Measurements from ENCODE around the gene AZIN2.
"Not testable (repeated sequence)": the region's sequence is repeated elsewhere in the genome, so short reads cannot be mapped to it uniquely, and the experiment has no call there.

The AZIN2 gene

DNA sequence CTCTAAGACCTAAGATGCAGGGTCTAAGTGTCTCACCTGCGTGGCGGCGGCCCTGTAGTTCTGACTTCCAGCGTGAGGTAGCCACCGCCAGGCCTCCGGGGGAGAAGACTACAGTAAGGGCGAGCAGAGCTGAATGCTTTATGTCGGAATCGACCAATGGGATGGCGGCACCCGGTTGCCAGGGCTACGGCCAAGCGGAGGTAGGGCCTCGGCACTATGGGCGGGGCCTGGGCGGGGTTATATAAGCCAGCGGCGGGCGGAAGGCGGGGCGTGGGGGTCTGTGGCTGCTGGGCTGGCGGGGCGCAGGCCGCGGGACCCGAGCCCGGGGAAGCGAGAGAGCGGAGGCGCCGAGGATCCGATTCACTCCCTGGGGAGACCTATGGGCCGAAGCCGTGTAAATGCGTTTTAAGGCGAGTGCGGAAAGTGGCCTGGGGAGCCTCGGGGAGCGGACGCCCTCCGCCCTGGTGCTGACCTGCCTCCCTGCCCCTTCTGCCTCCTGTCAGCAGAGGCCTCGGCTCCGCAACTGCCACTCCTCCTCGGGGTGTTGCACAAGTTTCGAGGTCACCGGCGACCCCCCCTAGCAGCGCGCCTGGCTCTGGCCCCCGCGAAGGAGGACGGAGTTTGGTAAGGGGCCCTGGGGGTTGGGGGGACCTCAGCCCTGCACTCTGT, at the start of gene AZIN2:
Gene AZIN2 (plus strand): TSS at position 269 of the 669 bp plus-strand sequence. CDS start 1,097 bp downstream, outside the sequence.
- peak; percentile 88 to 91 for DNase-seq (ENCODE audit: low read depth in 2 of 2)

- no peak for DNase-seq (ENCODE audit: low read depth in 2 of 2)
Measured at GRCh38 chr1:33031506-33031905, 49.4 kb upstream of the AZIN2 start.

DNA sequence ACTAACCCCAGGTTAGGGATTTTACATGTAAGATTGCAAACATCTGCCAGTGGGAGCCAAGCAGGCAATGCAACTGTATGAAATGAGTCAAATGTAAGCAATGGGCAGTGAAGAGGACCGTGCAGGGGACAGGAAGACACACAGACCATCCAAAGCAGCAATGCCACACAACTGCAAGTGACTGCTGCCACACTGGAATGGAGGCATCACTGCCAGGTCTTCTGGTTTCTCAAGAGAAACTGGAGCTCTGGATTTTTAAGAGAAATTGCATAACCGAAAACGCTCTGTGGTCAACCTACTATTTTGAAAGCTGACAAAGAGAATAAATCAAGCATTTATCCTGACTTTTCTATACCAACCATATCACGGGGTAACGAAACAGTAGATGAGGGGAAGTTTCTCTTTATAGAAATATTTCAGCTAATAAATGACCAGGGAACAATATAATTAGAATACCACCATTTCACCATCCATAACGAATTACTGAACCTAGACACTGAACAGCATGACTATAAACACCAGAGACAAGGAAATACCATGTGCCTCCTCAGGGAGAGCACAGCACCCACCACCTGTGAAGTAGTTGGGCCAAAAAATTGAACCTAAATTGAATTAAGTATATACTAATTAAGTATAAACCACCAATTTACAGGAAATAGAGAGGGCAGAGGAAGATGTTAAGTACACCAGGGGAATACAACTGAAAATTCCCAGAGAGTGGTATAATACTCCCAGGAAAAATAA, 48.7 kb upstream of the AZIN2 start:
- DNase-seq (ENCODE audit: low read depth in 2 of 2) = no peak

- no peak for DNase-seq (ENCODE audit: low read depth in 2 of 2)
Measured at GRCh38 chr1:33036051-33036525, 44.9 kb upstream of the AZIN2 start.

- peak; percentile 80 to 83 for DNase-seq (ENCODE audit: low read depth in 2 of 2)
Measured at GRCh38 chr1:33036526-33037503, 44.1 kb upstream of the AZIN2 start, which contains the start of gene AK2. Gene AK2 (minus strand): TSS chr1:33036883. CDS start chr1:33036828, 55 bp downstream.

GRCh38 chr1:33039840-33040239, 41.1 kb upstream of the AZIN2 start:
- no peak for DNase-seq (ENCODE audit: low read depth in 2 of 2)

DNA sequence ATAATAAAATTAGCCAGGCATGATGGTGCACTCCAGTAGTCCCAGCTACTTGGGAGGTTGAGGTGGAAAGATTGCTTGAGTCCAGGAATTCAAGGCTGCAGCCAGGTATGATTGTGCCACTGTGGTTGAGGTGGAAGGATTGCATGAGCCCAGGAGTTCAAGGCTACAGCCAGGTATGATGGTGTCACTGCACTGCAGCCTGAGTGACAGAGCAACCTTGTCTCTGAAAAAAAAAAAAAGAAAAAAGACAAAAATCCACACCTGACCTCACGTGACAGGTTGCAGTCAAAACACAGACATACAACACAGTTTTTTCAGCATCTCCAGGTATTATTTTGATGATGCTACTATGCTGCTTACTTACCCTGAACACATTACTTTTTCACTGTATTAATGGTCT, 39.9 kb upstream of the AZIN2 start:
- no peak for DNase-seq (ENCODE audit: low read depth in 2 of 2)

DNA sequence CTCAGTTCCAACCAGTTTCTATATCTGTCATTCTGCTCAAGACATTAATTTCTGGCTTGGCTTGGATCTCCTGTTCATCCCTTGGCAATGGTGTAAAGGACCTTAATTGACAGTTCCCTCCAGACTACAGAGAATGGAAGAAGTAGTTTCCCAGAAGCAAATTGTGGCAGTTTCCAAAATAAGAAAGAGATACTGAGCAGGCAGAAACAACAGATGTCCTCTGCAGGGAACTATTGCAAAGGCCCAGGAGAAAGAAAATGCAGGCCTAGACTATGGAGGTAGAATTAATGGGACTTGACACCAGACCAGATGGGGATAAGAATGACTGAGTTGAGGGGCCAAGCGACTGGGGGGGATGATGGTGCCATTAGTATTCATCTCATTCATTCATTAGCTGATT, 38.1 kb upstream of the AZIN2 start:
- no peak for DNase-seq (ENCODE audit: low read depth in 2 of 2)

DNA sequence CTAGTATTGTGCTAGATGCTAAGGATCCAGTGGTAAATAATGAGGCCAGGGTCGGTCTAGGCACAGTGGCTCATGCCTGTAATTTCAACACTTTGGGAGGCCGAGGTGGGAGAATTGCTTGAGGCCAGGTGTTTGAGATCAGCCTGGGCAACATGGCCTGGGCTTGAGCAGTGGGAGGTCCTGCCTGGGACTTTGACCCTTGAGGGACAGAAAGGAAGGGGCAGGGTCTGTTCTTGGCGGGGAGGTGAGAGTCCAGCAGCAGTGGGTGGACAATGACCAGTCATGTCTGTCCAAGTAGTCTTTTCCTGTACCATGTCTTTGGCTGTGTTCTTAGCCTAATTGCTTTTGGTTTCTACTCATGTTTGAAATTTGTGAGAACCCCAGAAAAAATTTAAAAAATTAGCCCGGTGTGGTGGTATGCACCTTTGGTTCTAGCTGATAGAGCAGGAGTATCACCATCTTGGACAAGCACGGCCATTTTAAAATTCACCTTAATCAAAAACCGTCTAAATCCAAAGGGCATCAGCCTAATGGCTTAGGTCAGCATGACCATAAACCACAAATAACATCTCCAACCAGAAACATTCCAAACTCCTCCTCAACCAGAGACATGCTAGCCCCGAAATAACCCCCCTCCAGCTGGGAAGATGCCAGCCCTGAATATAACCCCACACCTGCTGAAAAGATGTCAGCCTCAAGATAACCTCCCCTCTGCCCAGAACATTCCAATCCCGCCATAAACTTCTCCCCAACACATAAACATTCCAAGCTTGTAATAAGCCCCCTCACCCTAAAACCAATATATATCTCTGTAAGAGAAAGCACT, 37.5 kb upstream of the AZIN2 start:
- DNase-seq (ENCODE audit: low read depth in 2 of 2) = no peak

DNA sequence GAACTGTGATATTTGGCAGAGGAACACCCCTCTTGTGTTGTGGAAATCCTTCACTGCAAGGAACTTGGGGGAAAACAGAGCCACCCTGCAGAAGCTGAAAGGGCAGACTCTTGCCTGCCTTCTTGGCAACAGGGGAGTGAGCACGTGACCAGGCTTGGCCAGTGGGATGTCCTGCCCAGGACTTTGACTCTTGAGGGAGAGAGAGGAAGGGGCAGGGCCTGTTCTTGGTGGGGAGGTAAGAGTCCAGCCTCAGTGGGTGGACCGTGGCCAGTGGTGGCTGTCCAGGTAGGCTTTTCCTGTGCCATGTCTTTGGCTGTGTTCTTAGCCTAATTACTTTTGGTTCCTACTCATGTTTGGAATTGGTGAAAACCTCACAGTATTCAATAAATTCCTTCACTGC, 35.7 kb upstream of the AZIN2 start:
- DNase-seq (ENCODE audit: low read depth in 2 of 2) = no peak

- DNase-seq (ENCODE audit: low read depth in 2 of 2) = peak in 1 of 2 donors; percentile 10
Measured at GRCh38 chr1:33045814-33046213, 35.1 kb upstream of the AZIN2 start.

DNA sequence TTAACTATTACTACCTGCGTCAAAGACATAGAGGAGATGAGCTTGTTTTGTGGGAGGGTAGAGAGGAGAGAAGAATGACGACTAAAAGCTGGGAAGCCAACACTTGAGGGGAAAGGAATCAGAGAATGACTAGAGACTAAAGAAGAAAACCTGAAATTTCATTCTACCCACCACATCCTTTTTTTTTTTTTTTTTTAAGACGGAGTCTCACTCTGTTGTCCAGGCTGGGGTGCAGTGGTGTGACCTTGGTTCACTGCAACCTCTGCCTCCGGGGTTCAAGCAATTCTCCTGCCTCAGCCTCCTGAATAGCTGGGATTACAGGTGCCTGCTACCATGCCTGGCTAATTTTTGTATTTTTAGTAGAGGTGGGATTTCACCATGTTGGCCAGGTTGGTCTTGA, 34.7 kb upstream of the AZIN2 start:
- not testable (repeated sequence) for DNase-seq (ENCODE audit: low read depth in 2 of 2)

GRCh38 chr1:33047290-33047689, 33.7 kb upstream of the AZIN2 start:
- no peak for DNase-seq (ENCODE audit: low read depth in 2 of 2)

- DNase-seq (ENCODE audit: low read depth in 2 of 2) = no peak
Measured at GRCh38 chr1:33047839-33048305, 33.1 kb upstream of the AZIN2 start.

- no peak for DNase-seq (ENCODE audit: low read depth in 2 of 2)
Measured at GRCh38 chr1:33048426-33048825, 32.5 kb upstream of the AZIN2 start.

DNA sequence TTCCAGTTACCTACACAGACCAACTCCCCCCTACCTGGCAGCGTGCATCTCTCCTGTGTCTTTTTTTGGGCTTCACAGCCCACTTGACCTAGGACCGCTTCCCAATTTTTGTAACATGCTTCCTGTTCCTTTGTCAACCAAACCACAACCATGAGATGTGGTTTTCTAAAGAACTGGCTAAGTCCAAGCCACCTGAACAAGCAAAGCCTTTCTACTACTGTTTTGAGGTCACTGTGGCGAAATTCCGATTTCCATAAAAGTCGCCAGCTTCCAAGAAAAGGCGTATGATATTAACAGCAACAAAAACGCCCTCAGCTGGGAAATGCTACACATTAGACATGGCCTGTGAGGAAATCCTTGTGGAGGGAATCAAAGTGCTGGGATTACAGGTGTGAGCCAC, 31.6 kb upstream of the AZIN2 start:
- DNase-seq (ENCODE audit: low read depth in 2 of 2) = no peak

GRCh38 chr1:33050221-33051076, 30.5 kb upstream of the AZIN2 start:
- no peak for DNase-seq (ENCODE audit: low read depth in 2 of 2)

- DNase-seq (ENCODE audit: low read depth in 2 of 2) = no peak
Measured at GRCh38 chr1:33055210-33056008, 25.5 kb upstream of the AZIN2 start.

DNA sequence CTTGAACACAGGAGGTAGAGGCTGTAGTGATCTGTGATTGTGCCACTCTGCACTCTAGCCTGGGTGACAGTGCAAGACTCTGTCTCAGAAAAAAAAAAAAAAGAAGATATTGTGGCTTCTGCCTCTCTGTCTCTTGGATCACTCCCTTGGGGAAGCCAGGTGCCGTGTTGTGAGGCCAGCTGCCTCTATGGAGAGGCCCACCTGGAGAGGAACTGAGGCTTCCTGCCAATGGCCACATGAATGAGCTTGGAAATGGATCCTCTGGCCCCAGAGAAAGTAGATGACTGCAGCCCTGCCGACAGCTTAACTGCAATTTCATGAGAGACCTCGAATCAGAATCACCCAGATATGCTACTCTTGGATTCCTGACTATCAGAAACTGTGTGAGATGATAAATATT, 24.5 kb upstream of the AZIN2 start:
- no peak for DNase-seq (ENCODE audit: low read depth in 2 of 2)
